Measurements from ENCODE around the gene CCT6B.

DNA sequence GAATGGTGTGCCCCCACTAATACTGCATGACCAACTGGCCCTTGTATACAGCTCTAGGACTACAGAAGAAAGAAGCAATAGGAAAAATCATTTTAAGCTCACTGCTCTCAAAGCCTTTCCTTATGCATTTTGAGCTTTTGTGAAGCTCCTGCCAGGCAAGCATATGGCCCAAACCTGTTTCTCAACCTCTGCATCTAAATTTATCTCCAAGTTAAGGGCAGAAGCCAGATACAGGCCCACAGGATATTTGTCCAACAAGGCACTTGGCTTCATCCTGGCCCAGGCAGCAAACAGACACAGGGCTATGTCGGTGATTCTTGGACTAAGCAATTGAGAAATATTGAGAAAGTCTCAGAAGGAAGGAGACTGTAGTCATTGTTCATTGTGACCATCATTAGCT, 43.9 kb downstream of the CCT6B start:
- TF ChIP-seq, protein P1, sequence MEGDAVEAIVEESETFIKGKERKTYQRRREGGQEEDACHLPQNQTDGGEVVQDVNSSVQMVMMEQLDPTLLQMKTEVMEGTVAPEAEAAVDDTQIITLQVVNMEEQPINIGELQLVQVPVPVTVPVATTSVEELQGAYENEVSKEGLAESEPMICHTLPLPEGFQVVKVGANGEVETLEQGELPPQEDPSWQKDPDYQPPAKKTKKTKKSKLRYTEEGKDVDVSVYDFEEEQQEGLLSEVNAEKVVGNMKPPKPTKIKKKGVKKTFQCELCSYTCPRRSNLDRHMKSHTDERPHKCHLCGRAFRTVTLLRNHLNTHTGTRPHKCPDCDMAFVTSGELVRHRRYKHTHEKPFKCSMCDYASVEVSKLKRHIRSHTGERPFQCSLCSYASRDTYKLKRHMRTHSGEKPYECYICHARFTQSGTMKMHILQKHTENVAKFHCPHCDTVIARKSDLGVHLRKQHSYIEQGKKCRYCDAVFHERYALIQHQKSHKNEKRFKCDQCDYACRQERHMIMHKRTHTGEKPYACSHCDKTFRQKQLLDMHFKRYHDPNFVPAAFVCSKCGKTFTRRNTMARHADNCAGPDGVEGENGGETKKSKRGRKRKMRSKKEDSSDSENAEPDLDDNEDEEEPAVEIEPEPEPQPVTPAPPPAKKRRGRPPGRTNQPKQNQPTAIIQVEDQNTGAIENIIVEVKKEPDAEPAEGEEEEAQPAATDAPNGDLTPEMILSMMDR (IDR thresholded peaks at IDR 0.05; ENCODE audit: insufficient read depth, low read length, poor library complexity, severe bottlenecking): no peak
- TF ChIP-seq EZH2phosphoT487 (conservative IDR thresholded peaks at IDR 0.05; ENCODE audit: low read length): no peak

Data from SU-DHL-6 (cell line).